CD4-positive, alpha-beta T cell treated with Interleukin-4 for 4 hours (primary cell): Measurements from ENCODE around the gene AKNA.

Experiments
- DNase-seq: peaks from one replicate; pipeline ENCODE4 v3.0.0-alpha.2; 2020

AKNA gene

DNA sequence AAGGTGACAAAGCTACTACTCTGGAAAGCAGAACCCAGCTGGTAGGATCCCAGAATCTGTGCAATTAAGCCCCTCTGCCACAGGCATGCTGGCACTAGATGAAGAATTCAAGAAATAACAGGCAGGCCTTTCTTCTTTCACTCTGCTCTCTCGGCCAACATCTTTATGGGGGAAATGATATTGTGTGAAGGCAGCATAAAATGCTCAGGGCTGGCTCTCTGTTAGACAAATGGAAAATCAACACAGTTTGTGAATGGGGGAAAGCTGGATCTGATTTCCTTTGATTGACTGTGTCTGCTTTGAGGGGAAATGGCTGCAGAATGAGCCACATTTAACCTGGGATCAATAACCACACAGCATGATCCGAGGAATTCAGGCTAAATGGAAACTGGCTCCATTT lies 29.1 kb upstream of the AKNA start:
- no peak for DNase-seq

GRCh38 chr9:114416290-114416689 lies 28.5 kb upstream of the AKNA start:
- DNase-seq, result no peak

DNA sequence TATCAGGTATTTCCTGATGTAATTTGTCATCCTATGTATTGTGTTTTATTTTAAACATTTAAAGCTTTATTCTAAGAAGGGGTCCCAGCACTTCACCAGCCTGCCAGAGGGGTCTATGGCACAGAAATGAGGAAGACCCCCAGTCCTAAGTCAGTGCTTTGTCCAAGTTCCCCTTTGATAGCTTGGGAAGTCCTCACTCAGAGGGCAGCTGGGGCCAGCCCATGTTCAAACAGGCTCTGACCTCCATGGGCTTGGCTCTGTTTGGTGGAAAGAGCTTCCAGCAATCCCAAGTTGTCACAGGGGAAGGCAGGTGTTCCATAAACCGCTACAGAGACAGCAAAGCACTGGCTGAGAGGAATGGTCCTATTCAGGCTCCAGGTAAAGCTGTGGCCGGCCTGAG lies 26.6 kb upstream of the AKNA start:
- DNase-seq, result no peak

DNA sequence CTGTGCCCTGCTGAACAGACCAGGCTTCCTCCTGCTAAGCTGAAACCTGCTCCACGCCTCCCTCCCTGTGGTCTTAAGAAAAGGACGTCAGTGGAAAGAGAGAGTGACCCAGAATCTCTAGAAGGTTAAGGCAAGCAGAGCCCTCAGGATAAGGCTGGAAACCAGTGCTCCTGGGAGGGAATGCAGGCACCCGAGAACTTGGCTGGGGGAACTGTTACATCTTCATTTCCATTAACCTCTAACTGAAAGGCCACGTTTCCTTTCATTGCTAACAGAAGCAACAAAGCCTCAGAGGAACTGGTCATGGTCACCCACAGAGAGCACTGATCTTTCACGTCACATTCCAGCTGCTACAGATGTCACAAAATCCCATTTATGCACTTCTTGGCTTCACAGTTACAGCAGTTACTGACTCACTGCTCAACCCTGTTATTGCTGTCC lies 26.1 kb upstream of the AKNA start:
- no peak for DNase-seq

- no peak for DNase-seq
Measured at GRCh38 chr9:114412048-114412683, 24.4 kb upstream of the AKNA start.

DNA sequence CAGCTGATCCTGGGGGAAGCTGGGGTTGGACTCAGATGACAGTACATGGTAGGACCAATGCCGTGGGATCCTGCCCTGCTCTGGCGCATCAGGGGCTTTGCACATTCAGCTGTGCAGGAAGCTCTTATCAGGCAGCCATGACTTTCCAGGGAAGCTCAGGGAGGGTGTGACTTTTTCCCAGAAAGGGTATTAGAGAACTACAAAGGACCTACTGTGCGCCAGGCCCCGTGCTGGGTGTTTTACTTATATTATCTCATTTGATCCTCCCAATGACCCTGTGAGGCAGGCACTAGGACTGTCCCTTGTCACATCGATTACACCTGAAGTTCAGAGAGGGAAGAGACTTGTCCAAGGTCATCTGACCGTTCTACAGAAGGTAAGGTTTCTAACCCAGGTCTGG lies 23.7 kb upstream of the AKNA start:
- DNase-seq, result no peak

DNA sequence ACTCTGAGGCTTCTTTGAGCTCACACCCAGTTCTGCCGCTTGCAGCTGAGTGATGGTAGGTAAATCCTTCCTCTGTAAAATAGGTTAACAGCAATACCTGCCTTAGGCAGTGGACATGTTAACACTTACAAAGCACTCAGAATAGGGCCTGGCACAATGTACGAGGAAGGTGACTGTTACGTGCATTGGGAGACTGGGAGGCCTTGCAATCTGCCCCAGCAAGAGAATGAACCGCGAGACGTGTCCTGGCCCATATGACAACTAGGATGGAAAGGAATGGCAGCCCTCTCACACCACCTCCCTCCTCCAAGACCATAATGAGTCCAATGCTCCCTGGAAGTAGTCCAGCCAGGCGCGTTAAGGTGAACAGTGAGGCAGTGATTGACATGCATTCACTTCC lies 23.1 kb upstream of the AKNA start:
- no peak for DNase-seq

DNA sequence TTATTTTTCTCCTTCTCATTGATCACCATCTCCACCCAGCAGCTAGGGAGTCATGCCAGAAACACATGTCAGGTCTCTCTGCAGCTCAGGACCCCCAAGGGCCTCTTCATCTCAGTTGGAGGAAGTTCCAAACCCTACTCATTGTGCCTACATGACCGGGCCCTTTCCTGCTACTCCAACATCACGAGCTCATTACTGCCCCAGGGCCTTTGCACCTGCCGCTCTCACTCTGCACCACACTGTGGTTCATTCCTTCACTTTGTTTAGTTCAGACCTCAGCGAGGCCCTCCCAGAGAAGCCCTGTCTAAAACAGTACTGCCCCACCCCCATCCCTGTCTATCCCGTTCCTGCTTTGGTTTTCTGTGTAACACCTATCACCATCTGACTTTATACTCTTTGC lies 22.1 kb upstream of the AKNA start:
- DNase-seq, result no peak

DNA sequence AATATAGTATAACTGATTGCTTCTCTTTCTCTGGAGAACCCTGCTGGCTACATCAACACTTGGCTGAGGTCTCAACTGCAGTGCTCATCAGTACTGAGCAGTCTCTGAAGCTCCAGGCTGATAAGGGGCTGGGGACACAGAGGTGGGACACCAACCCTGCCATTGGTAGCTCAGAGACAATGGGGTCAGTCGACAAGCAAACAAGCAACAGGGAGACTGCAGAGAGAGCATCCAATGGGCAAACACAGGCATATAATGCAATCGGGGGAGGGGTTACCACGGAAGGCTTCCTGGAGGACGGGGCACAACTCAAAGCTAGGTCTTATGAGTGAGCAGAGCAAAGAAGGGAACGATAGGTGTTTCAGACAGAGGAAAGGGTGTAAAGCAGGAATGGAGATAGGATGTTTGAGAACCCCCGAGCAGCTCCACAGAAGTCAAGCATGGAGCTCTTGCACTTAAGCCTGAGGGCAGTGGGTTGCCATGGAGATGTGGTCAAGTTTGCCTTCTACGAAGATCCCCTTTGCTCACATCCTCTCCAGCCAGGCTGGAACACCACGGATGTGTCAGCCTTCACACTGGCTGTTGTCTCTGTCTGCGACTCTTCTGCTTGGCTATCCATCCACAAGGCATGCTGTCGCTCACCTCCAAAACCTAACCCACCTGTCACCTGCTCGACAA lies 21.5 kb upstream of the AKNA start:
- DNase-seq, result no peak

GRCh38 chr9:114408645-114409044 lies 20.9 kb upstream of the AKNA start:
- DNase-seq, result no peak

GRCh38 chr9:114407889-114408288 lies 20.1 kb upstream of the AKNA start:
- DNase-seq, result no peak

GRCh38 chr9:114406441-114406840 lies 18.7 kb upstream of the AKNA start:
- DNase-seq, result no peak

- DNase-seq, result peak; percentile 83
Measured at GRCh38 chr9:114405294-114406034, 17.7 kb upstream of the AKNA start.

GRCh38 chr9:114404531-114404930 lies 16.7 kb upstream of the AKNA start:
- DNase-seq, result no peak

DNA sequence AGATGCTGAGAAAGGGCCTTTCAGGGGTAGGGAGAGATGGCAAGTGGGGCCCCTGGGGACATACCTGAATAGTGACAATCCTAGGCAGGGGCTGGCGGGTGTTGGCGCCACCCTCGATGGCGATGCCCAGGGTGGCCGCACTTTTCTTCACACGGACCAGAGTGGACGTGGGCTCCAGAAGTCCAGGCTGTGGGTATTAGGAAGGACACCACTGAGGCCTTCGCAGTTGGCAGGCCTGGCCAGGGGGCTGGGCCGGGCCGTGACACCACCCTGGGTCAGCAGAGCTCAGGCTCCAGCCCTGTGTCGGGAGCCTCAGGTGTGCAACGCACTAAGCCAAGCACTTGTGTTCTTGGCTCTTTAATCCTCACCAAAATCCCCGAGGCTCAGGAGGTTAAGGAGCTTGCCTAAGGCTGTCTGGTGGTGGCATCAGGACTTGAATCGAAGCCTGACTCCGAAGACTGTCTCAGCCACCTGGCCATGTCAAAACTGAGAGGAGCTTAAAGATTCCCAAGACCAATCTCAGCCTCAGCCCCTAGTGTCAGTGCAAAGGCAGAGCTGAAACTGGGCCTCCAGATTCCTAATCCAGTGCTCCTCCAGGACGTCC lies 15.5 kb upstream of the AKNA start:
- no peak for DNase-seq

GRCh38 chr9:114401344-114401743 lies 13.6 kb upstream of the AKNA start:
- DNase-seq, result no peak

GRCh38 chr9:114400772-114401171 lies 13.0 kb upstream of the AKNA start:
- no peak for DNase-seq

- DNase-seq, result no peak
Measured at GRCh38 chr9:114400219-114400618, 12.4 kb upstream of the AKNA start.

DNA sequence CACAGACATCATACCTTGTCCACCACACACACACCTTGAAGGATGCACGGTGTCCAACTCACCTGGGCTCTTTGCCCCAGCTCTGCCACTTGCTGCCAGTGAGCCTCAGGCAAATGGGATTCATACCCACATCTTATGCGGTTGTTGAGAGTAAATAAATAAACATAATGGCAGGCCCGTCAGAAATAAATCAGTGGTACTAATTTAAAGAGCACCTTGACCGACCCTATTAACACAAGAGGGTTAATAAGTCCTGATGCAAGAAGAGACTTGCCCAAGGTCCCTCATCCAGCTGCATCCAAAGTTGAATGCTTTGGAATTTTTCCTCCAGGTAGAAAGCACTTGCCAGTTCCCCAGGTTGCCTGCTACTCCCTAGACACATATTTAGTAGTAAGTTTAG lies 11.6 kb upstream of the AKNA start:
- DNase-seq, result no peak

DNA sequence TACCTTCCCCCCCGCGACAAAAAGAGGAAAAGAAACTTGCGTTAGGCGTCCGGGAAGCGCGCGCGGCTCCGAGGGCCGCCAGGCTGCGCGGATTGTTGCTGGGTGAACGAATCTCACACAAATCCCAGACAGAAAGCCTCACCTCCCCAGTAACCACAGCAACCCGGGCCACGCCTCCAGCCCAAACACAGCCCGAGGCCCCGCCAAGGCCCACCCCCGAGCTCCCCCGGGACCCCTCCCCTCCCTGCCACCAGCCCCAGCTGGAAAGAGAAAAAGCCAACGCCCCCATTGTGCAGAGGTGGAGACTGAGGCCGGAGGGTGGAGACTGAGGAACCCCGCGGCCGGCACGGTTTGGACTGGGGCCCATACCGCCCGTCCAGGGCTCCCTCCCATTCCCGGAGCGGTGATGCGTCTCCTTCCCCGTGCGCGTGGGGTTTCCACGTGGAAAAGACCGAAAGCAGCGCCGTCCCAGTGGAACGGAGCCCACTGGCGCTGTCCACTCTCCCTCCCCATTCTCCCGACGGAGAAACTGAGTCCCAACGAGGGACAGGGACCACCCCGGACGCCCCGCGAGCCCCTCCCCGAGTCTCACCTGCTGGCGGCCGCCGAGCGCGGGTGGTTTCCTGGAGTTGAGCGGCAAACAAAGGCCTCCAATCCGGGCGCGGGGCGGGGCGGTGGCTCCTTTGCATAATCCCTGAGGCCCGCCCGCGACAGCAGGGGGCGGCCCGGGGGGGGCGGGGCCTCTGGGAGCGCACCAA lies 10.2 kb upstream of the AKNA start:
- peak; percentile 93 for DNase-seq

DNA sequence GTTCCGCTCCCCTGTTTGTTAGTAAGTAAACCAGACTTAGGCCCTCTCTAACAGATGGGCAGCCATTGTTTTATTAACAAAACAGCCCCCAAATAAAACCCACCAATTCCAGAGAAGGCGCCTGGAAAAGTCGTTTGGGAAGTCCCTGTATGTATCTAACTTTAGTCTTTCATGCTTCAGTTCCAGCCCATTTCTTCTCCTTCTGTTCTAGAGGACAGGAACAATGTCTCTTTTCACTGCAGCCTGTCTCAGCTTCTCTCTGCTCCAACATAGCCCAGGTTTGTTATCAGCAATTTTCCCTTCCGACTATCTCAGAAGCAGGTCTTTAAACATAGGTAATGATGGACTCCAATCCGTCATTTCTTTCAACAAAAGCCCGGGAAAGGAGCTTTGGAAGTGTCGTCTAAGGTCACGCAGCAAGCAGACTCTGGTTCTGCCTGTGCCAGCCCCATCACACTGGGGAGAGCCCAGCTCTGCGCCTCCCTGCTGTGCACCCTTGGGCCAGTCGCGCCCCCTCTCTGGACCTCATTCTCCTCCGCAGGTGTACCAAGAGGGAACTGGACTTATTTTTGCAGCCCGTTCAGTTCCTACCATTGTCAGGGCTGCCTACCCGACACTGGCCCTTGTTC lies 9.6 kb upstream of the AKNA start:
- no peak for DNase-seq

- DNase-seq, result no peak
Measured at GRCh38 chr9:114396558-114397218, 8.9 kb upstream of the AKNA start.
